Calu3 (cell line): ENCODE data around the gene FBXL7. TPM values are rescaled to one million over a fixed set of nuclear protein-coding genes. Genes with fewer than 3 reads are reported as not detected.

Source experiments
- BruUV-seq: library from RNA; stranded (reverse); fragments of 400-500 nt; replicated peaks from 2 replicates; lab custom pipeline; 2021; lab: Mats Ljungman, UMichigan
- CTCF ChIA-PET: fragments of 300-600 bp; sonication (Branson Sonifier 250); formaldehyde crosslinking; loops from one replicate; lab custom pipeline; 2022; ENCODE audit warnings: antibody characterized with exemption; lab: Charles Lee
- DNase-seq: peaks from one replicate; pipeline ENCODE4 v3.0.0; 2022
- H3K27ac Mint-ChIP-seq: one replicate; pipeline ENCODE4 v1.8.0; 2022; ENCODE audit warnings: mixed read lengths; ENCODE audit not compliant: unreplicated experiment
- H3K27me3 Mint-ChIP-seq: one replicate; pipeline ENCODE4 v1.8.0; 2022; ENCODE audit warnings: mixed read lengths; ENCODE audit not compliant: unreplicated experiment
- H3K36me3 Mint-ChIP-seq: one replicate; pipeline ENCODE4 v1.8.0; 2022; ENCODE audit warnings: mild to moderate bottlenecking, moderate library complexity, mixed read lengths; ENCODE audit not compliant: insufficient read depth, unreplicated experiment
- H3K4me1 Mint-ChIP-seq: one replicate; pipeline ENCODE4 v1.8.0; 2022; ENCODE audit warnings: mild to moderate bottlenecking, low read depth, mixed read lengths; ENCODE audit not compliant: unreplicated experiment
- H3K4me3 Mint-ChIP-seq: one replicate; pipeline ENCODE4 v1.8.0; 2022; ENCODE audit warnings: mild to moderate bottlenecking, low read depth, moderate library complexity, mixed read lengths; ENCODE audit not compliant: unreplicated experiment
- H3K9me3 Mint-ChIP-seq: one replicate; pipeline ENCODE4 v1.8.0; 2022; ENCODE audit warnings: low read depth, mixed read lengths; ENCODE audit not compliant: unreplicated experiment
- CTCF ChIP-seq: fragments of 200-600 bp; IDR thresholded peaks from one replicate; pipeline ENCODE4 v1.8.0; 2022; ENCODE audit warnings: antibody characterized with exemption; ENCODE audit not compliant: unreplicated experiment
- intact Hi-C: fragments of 100-400 bp; cut with micrococcal nuclease; formaldehyde crosslinking; loops from one replicate; pipeline ENCODE4 v1.10.0; 2022; ENCODE audit not compliant: unreplicated experiment
- total RNA-seq: library from RNA; stranded (reverse); gene quantifications from 2 replicates; pipeline ENCODE4 v1.2.3, GENCODE V29; 2022

FBXL7 gene
- total RNA-seq, 1 experiment from 2014 or later: not detected

- no peak overlapping the region for H3K27ac Mint-ChIP-seq
- H3K4me3 Mint-ChIP-seq: no peak overlapping the region
- no TSS peak for BruUV-seq
- no peaks in the 10 kb centered on the region for H3K27me3 Mint-ChIP-seq
- TF ChIP-seq CTCF: no peak
- H3K36me3 Mint-ChIP-seq: no peaks in the 10 kb centered on the region
- intact Hi-C loops: no loop called here
- H3K9me3 Mint-ChIP-seq: peaks cover 8% of the 10 kb centered on the region
- no peaks in the 10 kb centered on the region for H3K4me1 Mint-ChIP-seq
- no peak for DNase-seq
- CTCF ChIA-PET: no interaction called here
These were observed 26.4 kb downstream of the FBXL7 start for GRCh38 chr5:15526413-15526812.

DNA sequence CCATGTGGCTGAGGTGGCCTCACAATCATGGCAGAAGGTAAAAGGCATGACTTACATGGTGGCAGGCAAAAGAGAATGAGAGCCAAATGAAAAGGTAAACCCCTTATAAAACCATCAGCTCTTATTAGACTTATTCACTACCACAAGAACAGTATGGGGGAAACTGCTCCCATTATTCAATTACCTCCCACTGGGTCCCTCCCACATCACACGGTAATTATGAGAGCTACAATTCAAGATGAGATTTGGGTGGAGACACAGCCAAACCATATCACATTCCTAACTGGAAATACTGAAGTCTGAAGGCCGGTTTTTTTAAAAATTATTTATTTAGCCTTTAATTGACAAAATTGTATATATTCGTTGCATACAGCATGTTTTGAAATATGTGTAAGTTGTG, 28.5 kb downstream of the FBXL7 start:
- BruUV-seq: no TSS peak

GRCh38 chr5:15529013-15529412, 29.0 kb downstream of the FBXL7 start:
- no TSS peak for BruUV-seq
- Mint-ChIP-seq H3K27me3 (no peaks in the 10 kb centered on the region), H3K9me3 (peaks cover 14% of the 10 kb centered on the region), H3K4me3 (no peak overlapping the region), H3K27ac (no peak overlapping the region), H3K4me1 (no peaks in the 10 kb centered on the region), H3K36me3 (no peaks in the 10 kb centered on the region)
- no peak for TF ChIP-seq CTCF
- intact Hi-C loops: no loop called here
- CTCF ChIA-PET: no interaction called here
- DNase-seq: no peak

More for the DNA sequence above, 28.5 kb downstream of the FBXL7 start:
- Mint-ChIP-seq H3K4me3 (no peak overlapping the region), H3K36me3 (no peaks in the 10 kb centered on the region), H3K27ac (no peak overlapping the region), H3K4me1 (no peaks in the 10 kb centered on the region), H3K27me3 (no peaks in the 10 kb centered on the region), H3K9me3 (peaks cover 14% of the 10 kb centered on the region)
- CTCF ChIA-PET: no interaction called here
- DNase-seq: no peak
- TF ChIP-seq CTCF: no peak
- intact Hi-C loops: no loop called here

GRCh38 chr5:15529821-15530220, 29.8 kb downstream of the FBXL7 start:
- Mint-ChIP-seq H3K4me1 (no peaks in the 10 kb centered on the region), H3K4me3 (no peak overlapping the region), H3K27me3 (no peaks in the 10 kb centered on the region), H3K9me3 (peaks cover 14% of the 10 kb centered on the region), H3K27ac (no peak overlapping the region), H3K36me3 (no peaks in the 10 kb centered on the region)
- CTCF ChIA-PET: no interaction called here
- TF ChIP-seq CTCF: no peak
- no peak for DNase-seq
- intact Hi-C loops: no loop called here
- BruUV-seq: no TSS peak
